GM12878 (cell line): ENCODE results near the gene PAK2. TPM values are rescaled to one million over a fixed set of nuclear protein-coding genes. Genes with fewer than 3 reads are reported as not detected.
A peak's percentile ranks its signal among the peaks of the same experiment; 100 is the strongest.

Experiments used
- BCL11A ChIP-seq: IDR thresholded peaks from 2 replicates; pipeline ENCODE4 v1.6.1; 2011; ENCODE audit warnings: low read depth, low read length
- CREB1 ChIP-seq: IDR thresholded peaks from 2 replicates; pipeline ENCODE4 v1.6.1; 2012; ENCODE audit warnings: low read depth, mild to moderate bottlenecking, inconsistent platforms
- CREM ChIP-seq: IDR thresholded peaks from 2 replicates; pipeline ENCODE4 v1.6.1; 2014; ENCODE audit warnings: antibody characterized with exemption, low read depth
- EGR1 ChIP-seq, 2 experiments: IDR thresholded peaks; 1 replicate in 1 of 2; 2 replicates in 1 of 2; pipeline ENCODE4 v1.6.1; 2011 to 2012; ENCODE audit warnings: low read depth in 2 of 2, low read length in 2 of 2, borderline replicate concordance in 1 of 2, mild to moderate bottlenecking in 1 of 2, moderate library complexity in 1 of 2
- GABPA ChIP-seq: IDR thresholded peaks from 2 replicates; pipeline ENCODE4 v1.6.1; 2014; ENCODE audit warnings: antibody characterized with exemption, low read depth, mild to moderate bottlenecking, inconsistent platforms
- HDAC2 ChIP-seq: fragments of 200-600 bp; sonication (generic); IDR thresholded peaks from 2 replicates; pipeline ENCODE4 v1.6.1; 2017
- IKZF1 ChIP-seq: fragments of 450-650 bp; conservative IDR thresholded peaks from 2 replicates; pipeline ENCODE4 v1.6.1; 2017; ENCODE audit warnings: antibody characterized with exemption, mild to moderate bottlenecking
- IKZF2 ChIP-seq, 2 experiments: fragments of 450-650 bp; IDR thresholded peaks; 2 replicates each; pipeline ENCODE4 v1.6.1; 2017; ENCODE audit warnings: mild to moderate bottlenecking in 2 of 2, moderate library complexity in 2 of 2
- KDM1A ChIP-seq: fragments of 200-600 bp; sonication (generic); IDR thresholded peaks from 2 replicates; pipeline ENCODE4 v1.6.1; 2016; ENCODE audit warnings: borderline replicate concordance
- MEF2B ChIP-seq: fragments of 450-650 bp; IDR thresholded peaks from 2 replicates; pipeline ENCODE4 v1.6.1; 2018; ENCODE audit warnings: mild to moderate bottlenecking, moderate library complexity; ENCODE audit not compliant: partially characterized antibody, poor library complexity, severe bottlenecking
- MLLT1 ChIP-seq: fragments of 450-650 bp; IDR thresholded peaks from 2 replicates; pipeline ENCODE4 v1.6.1; 2016; ENCODE audit warnings: mild to moderate bottlenecking
- MTA3 ChIP-seq: IDR thresholded peaks from 2 replicates; pipeline ENCODE4 v1.6.1; 2012; ENCODE audit warnings: low read length, inconsistent platforms, borderline replicate concordance
- MYC ChIP-seq: IDR thresholded peaks from 2 replicates; pipeline ENCODE4 v1.6.1; 2011; ENCODE audit warnings: mild to moderate bottlenecking, low read length, moderate library complexity, inconsistent platforms; ENCODE audit not compliant: insufficient read depth, insufficient replicate concordance, insufficient read length, severe bottlenecking
- NFIC ChIP-seq: IDR thresholded peaks from 2 replicates; pipeline ENCODE4 v1.6.1; 2012; ENCODE audit warnings: low read depth, mild to moderate bottlenecking, inconsistent platforms, low read length, moderate library complexity
- NFXL1 ChIP-seq: fragments of 450-650 bp; IDR thresholded peaks from 2 replicates; pipeline ENCODE4 v1.6.1; 2017; ENCODE audit warnings: antibody characterized with exemption, mild to moderate bottlenecking, borderline replicate concordance
- NR2C2 ChIP-seq: IDR thresholded peaks from 2 replicates; pipeline ENCODE4 v1.6.1; 2011; ENCODE audit warnings: borderline replicate concordance, low read depth; ENCODE audit not compliant: control insufficient read depth, insufficient read length
- PML ChIP-seq: IDR thresholded peaks from 2 replicates; pipeline ENCODE4 v1.6.1; 2012; ENCODE audit warnings: low read length, inconsistent platforms
- POLR2A ChIP-seq: IDR thresholded peaks from 2 replicates; pipeline ENCODE4 v1.6.1; 2011; ENCODE audit warnings: low read depth, mild to moderate bottlenecking, low read length
- POLR2AphosphoS2 ChIP-seq: IDR thresholded peaks from 2 replicates; pipeline ENCODE4 v1.6.1; 2011; ENCODE audit warnings: low read depth, mild to moderate bottlenecking, low read length, improper control_type of control experiment, moderate library complexity
- POU2F2 ChIP-seq: IDR thresholded peaks from 3 replicates; pipeline ENCODE4 v1.6.1; 2011; ENCODE audit warnings: low read depth, mild to moderate bottlenecking, low read length, borderline replicate concordance
- RUNX3 ChIP-seq: IDR thresholded peaks from 2 replicates; pipeline ENCODE4 v1.6.1; 2012; ENCODE audit warnings: low read length, inconsistent platforms
- SRF ChIP-seq, 2 experiments: IDR thresholded peaks; 2 replicates each; pipeline ENCODE4 v1.6.1; 2011; ENCODE audit warnings: low read depth in 2 of 2, low read length in 2 of 2, mild to moderate bottlenecking in 1 of 2, moderate library complexity in 1 of 2
- SUPT20H ChIP-seq: IDR thresholded peaks from 2 replicates; pipeline ENCODE4 v1.6.1; 2011; ENCODE audit warnings: low read depth, mild to moderate bottlenecking, low read length, moderate library complexity, borderline replicate concordance; ENCODE audit not compliant: control insufficient read depth
- TAF1 ChIP-seq: IDR thresholded peaks from 2 replicates; pipeline ENCODE4 v1.6.1; 2011; ENCODE audit warnings: mild to moderate bottlenecking, low read depth, low read length, borderline replicate concordance
- TARDBP ChIP-seq: IDR thresholded peaks from 2 replicates; pipeline ENCODE4 v1.6.1; 2016; ENCODE audit warnings: borderline replicate concordance
- USF1 ChIP-seq: IDR thresholded peaks from 2 replicates; pipeline ENCODE4 v1.6.1; 2011; ENCODE audit warnings: borderline replicate concordance, low read depth, mild to moderate bottlenecking, moderate library complexity, mixed read lengths, low read length; ENCODE audit not compliant: insufficient read depth; ENCODE audit errors: extremely low read length
- ZNF24 ChIP-seq: fragments of 450-650 bp; IDR thresholded peaks from 2 replicates; pipeline ENCODE4 v1.6.1; 2017; ENCODE audit warnings: antibody characterized with exemption, mild to moderate bottlenecking
- polyA plus RNA-seq, 11 experiments: library from polyadenylated mRNA; depleted of rRNA in 4 of 11; unstranded in 6 of 11; stranded (reverse) in 5 of 11; fragments of >200 nt; fragmentation: Nextera tagmentation in 4 of 11; fragmentation: Illumina TruSeq in 1 of 11; extraction: Ambion mirVana in 4 of 11; extraction: Trizol in 1 of 11; gene quantifications; 1 replicate in 1 of 11; 2 replicates in 10 of 11; pipeline versions ENCODE4 v1.2.1 to v1.2.3, GENCODE V29; 2011 to 2016; ENCODE audit warnings: inconsistent platforms in 2 of 11, missing spikeins in 2 of 11, low read depth in 1 of 11
- total RNA-seq, 4 experiments: library from RNA; depleted of rRNA in 3 of 4; stranded (reverse); fragments of >200 nt in 3 of 4; fragmentation: Illumina TruSeq in 1 of 4; extraction: Trizol in 1 of 4; gene quantifications; 2 replicates each; pipeline versions ENCODE4 v1.2.1 to v1.2.3, GENCODE V29; 2013 to 2021
- TF ChIP-seq, protein P1 (sequence below): IDR thresholded peaks from 2 replicates; pipeline ENCODE4 v1.6.1; 2012; ENCODE audit warnings: low read depth, low read length, improper control_type of control experiment
- TF ChIP-seq, protein P2 (sequence below): fragments of 450-650 bp; IDR thresholded peaks from 2 replicates; pipeline ENCODE4 v1.6.1; 2016; ENCODE audit warnings: mild to moderate bottlenecking

Gene PAK2
- total and polyA plus RNA-seq, 10 of the 15 experiments (the other 5 are each of a cell fraction or from before 2014, with no cell fraction given) = 9.0 to 59.1 (median 27.0) TPM

DNA sequence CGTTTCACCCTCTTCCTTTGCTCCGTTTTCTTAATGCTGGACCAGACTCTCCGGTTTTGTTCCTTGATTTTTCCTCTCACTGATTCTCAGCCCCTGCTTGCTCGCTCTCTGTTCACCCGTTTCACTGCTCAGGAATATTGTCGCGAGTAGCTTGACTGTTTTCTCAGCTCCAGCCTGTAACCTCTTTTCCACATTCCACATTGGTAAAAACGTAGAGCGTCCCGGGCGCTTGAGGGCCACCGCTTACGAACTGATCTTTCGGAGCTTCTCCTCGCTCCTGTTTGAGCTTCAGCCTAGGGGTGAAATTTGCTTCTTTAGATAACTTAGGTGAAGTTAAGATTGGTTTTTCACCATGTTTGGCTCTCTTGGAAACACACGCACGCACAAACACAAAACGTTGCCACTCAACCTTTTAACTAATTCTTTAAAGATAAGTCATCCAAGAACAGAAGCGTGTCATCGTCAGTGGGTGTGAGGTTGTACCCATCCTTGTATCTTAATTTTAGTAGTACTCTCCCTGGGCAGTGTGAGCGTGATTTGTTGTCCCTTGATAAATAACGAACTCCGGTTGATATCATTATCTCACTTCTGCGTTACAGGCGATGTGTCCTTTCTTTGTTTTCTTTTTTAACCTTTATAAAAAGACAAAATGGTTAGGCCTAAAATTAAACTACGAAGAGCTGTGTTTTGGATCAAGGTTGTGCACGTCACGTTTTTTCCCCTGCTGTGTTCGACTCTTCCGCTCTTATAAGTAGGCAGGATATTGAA lies 1.0 kb downstream of the PAK2 start (continued):
- TF ChIP-seq MYC (no peak), USF1 (no peak), MEF2B (no peak), NFXL1 (no peak), ZNF24 (no peak), BCL11A (no peak), POU2F2 (no peak), RUNX3 (no peak), MTA3 (no peak), SUPT20H (no peak), POLR2A (no peak), PML (no peak), CREB1 (0 out of 2 replicates have a peak, but pooled peaks have one; percentile 11), NR2C2 (no peak), CREM (0 out of 2 replicates have a peak, but pooled peaks have one; percentile 19), IKZF1 (no peak), GABPA (no peak), HDAC2 (no peak), TARDBP (no peak), KDM1A (no peak), NFIC (no peak; the same call in 1 of the 2 replicates), IKZF2 (IDR thresholded peaks at IDR 0.05) (no peak), TAF1 (no peak), MLLT1 (peak; percentile 72), POLR2AphosphoS2 (no peak), EGR1 (IDR thresholded peaks at IDR 0.05; ENCODE audit: borderline replicate concordance in 1 of 2, low read depth in 2 of 2, low read length in 2 of 2) (no peak), SRF (IDR thresholded peaks at IDR 0.05; ENCODE audit: low read depth in 2 of 2, low read length in 2 of 2) (no peak)
- TF ChIP-seq, protein P1, sequence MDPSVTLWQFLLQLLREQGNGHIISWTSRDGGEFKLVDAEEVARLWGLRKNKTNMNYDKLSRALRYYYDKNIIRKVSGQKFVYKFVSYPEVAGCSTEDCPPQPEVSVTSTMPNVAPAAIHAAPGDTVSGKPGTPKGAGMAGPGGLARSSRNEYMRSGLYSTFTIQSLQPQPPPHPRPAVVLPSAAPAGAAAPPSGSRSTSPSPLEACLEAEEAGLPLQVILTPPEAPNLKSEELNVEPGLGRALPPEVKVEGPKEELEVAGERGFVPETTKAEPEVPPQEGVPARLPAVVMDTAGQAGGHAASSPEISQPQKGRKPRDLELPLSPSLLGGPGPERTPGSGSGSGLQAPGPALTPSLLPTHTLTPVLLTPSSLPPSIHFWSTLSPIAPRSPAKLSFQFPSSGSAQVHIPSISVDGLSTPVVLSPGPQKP = no peak
- TF ChIP-seq, protein P2, sequence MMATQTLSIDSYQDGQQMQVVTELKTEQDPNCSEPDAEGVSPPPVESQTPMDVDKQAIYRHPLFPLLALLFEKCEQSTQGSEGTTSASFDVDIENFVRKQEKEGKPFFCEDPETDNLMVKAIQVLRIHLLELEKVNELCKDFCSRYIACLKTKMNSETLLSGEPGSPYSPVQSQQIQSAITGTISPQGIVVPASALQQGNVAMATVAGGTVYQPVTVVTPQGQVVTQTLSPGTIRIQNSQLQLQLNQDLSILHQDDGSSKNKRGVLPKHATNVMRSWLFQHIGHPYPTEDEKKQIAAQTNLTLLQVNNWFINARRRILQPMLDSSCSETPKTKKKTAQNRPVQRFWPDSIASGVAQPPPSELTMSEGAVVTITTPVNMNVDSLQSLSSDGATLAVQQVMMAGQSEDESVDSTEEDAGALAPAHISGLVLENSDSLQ = no peak
